Neural cell (in vitro differentiated cells): ENCODE results near the gene RAPGEF5. TPM values are rescaled to one million over a fixed set of nuclear protein-coding genes. Genes with fewer than 3 reads are reported as not detected.

ENCODE experiments used
- H2AFZ ChIP-seq: fragments of 200-600, 300-800 bp; sonication (generic), shearing (Covaris generic); 2 replicates; pipeline ENCODE4 v1.6.0; 2014; ENCODE audit warnings: low read depth, mild to moderate bottlenecking, antibody characterized with exemption, low read length, moderate library complexity
- H3F3A ChIP-seq: fragments of 200-600 bp; shearing (Covaris generic); 2 replicates; pipeline ENCODE4 v1.6.1; 2016; ENCODE audit warnings: mild to moderate bottlenecking, moderate library complexity, mixed read lengths, antibody characterized with exemption, low read length; ENCODE audit not compliant: insufficient read depth, poor library complexity, severe bottlenecking
- H3K27ac ChIP-seq: fragments of 200-600, 300-800 bp; sonication (generic), shearing (Covaris generic); 2 replicates; pipeline ENCODE4 v1.5.1; 2014; ENCODE audit warnings: mild to moderate bottlenecking, low read length, moderate library complexity
- H3K27me3 ChIP-seq: fragments of 300-800, 200-600 bp; sonication (generic), shearing (Covaris generic); 2 replicates; pipeline ENCODE4 v1.6.0; 2014; ENCODE audit warnings: mild to moderate bottlenecking, low read depth, low read length, moderate library complexity; ENCODE audit not compliant: insufficient read depth
- H3K36me3 ChIP-seq: fragments of 300-800, 200-600 bp; sonication (generic), shearing (Covaris generic); 2 replicates; pipeline ENCODE4 v1.5.1; 2014; ENCODE audit warnings: mild to moderate bottlenecking, antibody characterized with exemption, low read length, moderate library complexity; ENCODE audit not compliant: insufficient read depth
- H3K4me2 ChIP-seq: fragments of 300-800, 200-600 bp; sonication (generic), shearing (Covaris generic); 2 replicates; pipeline ENCODE4 v1.6.0; 2014; ENCODE audit warnings: mild to moderate bottlenecking, low read length
- H3K4me3 ChIP-seq: fragments of 300-800, 200-600 bp; sonication (generic), shearing (Covaris generic); 2 replicates; pipeline ENCODE4 v1.5.1; 2014; ENCODE audit warnings: mild to moderate bottlenecking, low read length, moderate library complexity
- H3K79me2 ChIP-seq: fragments of 200-600 bp; shearing (Covaris generic); replicated peaks from 2 replicates; pipeline ENCODE4 v1.6.0; 2014; ENCODE audit warnings: mild to moderate bottlenecking, low read length, moderate library complexity; ENCODE audit not compliant: insufficient read depth
- H3K9ac ChIP-seq: fragments of 300-800, 200-600 bp; sonication (generic), shearing (Covaris generic); 2 replicates; pipeline ENCODE4 v1.6.1; 2016; ENCODE audit warnings: mild to moderate bottlenecking, low read length, mixed read lengths
- H3K9me2 ChIP-seq: fragments of 200-600 bp; shearing (Covaris generic); 2 replicates; pipeline ENCODE4 v1.6.1; 2016; ENCODE audit warnings: mild to moderate bottlenecking, low read length, mixed read lengths; ENCODE audit not compliant: insufficient read depth
- H3K9me3 ChIP-seq: fragments of 200-600, 300-800 bp; sonication (generic), shearing (Covaris generic); 2 replicates; pipeline ENCODE4 v1.6.1; 2016; ENCODE audit warnings: mild to moderate bottlenecking, mixed run types, low read length, moderate library complexity, mixed read lengths
- H4K20me1 ChIP-seq: fragments of 200-600 bp; shearing (Covaris generic); 2 replicates; pipeline ENCODE4 v1.6.1; 2016; ENCODE audit warnings: mild to moderate bottlenecking, mixed run types; ENCODE audit not compliant: insufficient read depth
- EP300 ChIP-seq: fragments of 450-650 bp; conservative IDR thresholded peaks from 2 replicates; pipeline ENCODE4 v1.6.1; 2014; ENCODE audit warnings: antibody characterized with exemption, mild to moderate bottlenecking, moderate library complexity; ENCODE audit not compliant: poor library complexity, severe bottlenecking
- EZH2 ChIP-seq: fragments of 200-600, 300-800 bp; shearing (Covaris generic), sonication (generic); IDR thresholded peaks from 2 replicates; pipeline ENCODE4 v1.6.1; 2014; ENCODE audit warnings: antibody characterized with exemption, low read length, borderline replicate concordance, mild to moderate bottlenecking; ENCODE audit not compliant: insufficient read depth, poor library complexity, severe bottlenecking
- MXI1 ChIP-seq: fragments of 450-650 bp; conservative IDR thresholded peaks from 2 replicates; pipeline ENCODE4 v1.6.1; 2014; ENCODE audit warnings: antibody characterized with exemption, mild to moderate bottlenecking; ENCODE audit not compliant: poor library complexity, severe bottlenecking
- POLR2AphosphoS5 ChIP-seq: IDR thresholded peaks from 2 replicates; pipeline ENCODE4 v1.6.1; 2012
- RAD21 ChIP-seq: fragments of 450-650 bp; conservative IDR thresholded peaks from 2 replicates; pipeline ENCODE4 v1.6.1; 2014; ENCODE audit warnings: antibody characterized with exemption, mild to moderate bottlenecking, moderate library complexity
- SMC3 ChIP-seq: fragments of 450-650 bp; conservative IDR thresholded peaks from 2 replicates; pipeline ENCODE4 v1.6.1; 2014; ENCODE audit warnings: antibody characterized with exemption, mild to moderate bottlenecking, moderate library complexity; ENCODE audit not compliant: poor library complexity
- TAF1 ChIP-seq: IDR thresholded peaks from 2 replicates; pipeline ENCODE4 v1.6.1; 2012; ENCODE audit warnings: low read depth
- polyA plus RNA-seq: library from polyadenylated mRNA; depleted of rRNA; stranded (reverse); fragments of >200 nt; gene quantifications from 2 replicates; pipeline ENCODE4 v1.2.3, GENCODE V29; 2014
- TF ChIP-seq, protein P1 (sequence below): IDR thresholded peaks from 2 replicates; pipeline ENCODE4 v1.6.1; 2012; ENCODE audit warnings: borderline replicate concordance
- TF ChIP-seq, protein P2 (sequence below): fragments of 450-650 bp; IDR thresholded peaks from 2 replicates; pipeline ENCODE4 v1.5.1; 2014; ENCODE audit warnings: antibody characterized with exemption, mild to moderate bottlenecking, moderate library complexity; ENCODE audit not compliant: poor library complexity, severe bottlenecking

RAPGEF5 gene
- polyA plus RNA-seq, 1 donor from 2014 or later = 48.0 TPM

DNA sequence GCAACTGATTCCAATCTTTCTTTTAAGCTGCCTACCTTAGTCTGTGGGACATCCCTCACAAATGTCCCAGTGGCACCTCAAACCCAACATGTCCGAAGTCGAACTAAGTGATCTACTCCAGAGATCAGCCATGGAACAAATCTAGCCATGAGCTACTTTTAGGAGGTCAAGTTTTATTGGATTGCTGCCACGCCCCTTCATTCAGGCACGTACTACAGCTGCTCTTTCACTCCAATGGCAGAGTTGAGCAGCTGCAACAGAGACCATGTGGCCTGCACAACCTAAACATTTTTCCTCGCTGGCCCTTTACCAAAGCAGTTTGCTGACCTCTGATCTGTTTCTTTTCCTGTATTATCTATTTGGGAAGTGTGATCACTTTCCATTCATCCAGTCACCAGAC is 218.8 kb downstream of the RAPGEF5 start:
- Histone ChIP-seq H3K9me3 (no peaks in the 10 kb centered on the region), H3K4me2 (no peak overlapping the region), H4K20me1 (no peaks in the 10 kb centered on the region), H3K4me3 (no peak overlapping the region), H3K9me2 (no peaks in the 10 kb centered on the region), H3K79me2 (no peaks in the 10 kb centered on the region), H3K27ac (no peak overlapping the region), H3F3A (no peaks in the 10 kb centered on the region), H3K36me3 (peaks cover 37% of the 10 kb centered on the region), H3K27me3 (no peaks in the 10 kb centered on the region), H3K9ac (no peak overlapping the region), H2AFZ (no peak overlapping the region)
- TF ChIP-seq, protein P1, sequence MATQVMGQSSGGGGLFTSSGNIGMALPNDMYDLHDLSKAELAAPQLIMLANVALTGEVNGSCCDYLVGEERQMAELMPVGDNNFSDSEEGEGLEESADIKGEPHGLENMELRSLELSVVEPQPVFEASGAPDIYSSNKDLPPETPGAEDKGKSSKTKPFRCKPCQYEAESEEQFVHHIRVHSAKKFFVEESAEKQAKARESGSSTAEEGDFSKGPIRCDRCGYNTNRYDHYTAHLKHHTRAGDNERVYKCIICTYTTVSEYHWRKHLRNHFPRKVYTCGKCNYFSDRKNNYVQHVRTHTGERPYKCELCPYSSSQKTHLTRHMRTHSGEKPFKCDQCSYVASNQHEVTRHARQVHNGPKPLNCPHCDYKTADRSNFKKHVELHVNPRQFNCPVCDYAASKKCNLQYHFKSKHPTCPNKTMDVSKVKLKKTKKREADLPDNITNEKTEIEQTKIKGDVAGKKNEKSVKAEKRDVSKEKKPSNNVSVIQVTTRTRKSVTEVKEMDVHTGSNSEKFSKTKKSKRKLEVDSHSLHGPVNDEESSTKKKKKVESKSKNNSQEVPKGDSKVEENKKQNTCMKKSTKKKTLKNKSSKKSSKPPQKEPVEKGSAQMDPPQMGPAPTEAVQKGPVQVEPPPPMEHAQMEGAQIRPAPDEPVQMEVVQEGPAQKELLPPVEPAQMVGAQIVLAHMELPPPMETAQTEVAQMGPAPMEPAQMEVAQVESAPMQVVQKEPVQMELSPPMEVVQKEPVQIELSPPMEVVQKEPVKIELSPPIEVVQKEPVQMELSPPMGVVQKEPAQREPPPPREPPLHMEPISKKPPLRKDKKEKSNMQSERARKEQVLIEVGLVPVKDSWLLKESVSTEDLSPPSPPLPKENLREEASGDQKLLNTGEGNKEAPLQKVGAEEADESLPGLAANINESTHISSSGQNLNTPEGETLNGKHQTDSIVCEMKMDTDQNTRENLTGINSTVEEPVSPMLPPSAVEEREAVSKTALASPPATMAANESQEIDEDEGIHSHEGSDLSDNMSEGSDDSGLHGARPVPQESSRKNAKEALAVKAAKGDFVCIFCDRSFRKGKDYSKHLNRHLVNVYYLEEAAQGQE = no peak
- TF ChIP-seq EP300 (no peak), TAF1 (no peak), POLR2AphosphoS5 (no peak), RAD21 (no peak), MXI1 (no peak), SMC3 (no peak), EZH2 (no peak)
- TF ChIP-seq, protein P2, sequence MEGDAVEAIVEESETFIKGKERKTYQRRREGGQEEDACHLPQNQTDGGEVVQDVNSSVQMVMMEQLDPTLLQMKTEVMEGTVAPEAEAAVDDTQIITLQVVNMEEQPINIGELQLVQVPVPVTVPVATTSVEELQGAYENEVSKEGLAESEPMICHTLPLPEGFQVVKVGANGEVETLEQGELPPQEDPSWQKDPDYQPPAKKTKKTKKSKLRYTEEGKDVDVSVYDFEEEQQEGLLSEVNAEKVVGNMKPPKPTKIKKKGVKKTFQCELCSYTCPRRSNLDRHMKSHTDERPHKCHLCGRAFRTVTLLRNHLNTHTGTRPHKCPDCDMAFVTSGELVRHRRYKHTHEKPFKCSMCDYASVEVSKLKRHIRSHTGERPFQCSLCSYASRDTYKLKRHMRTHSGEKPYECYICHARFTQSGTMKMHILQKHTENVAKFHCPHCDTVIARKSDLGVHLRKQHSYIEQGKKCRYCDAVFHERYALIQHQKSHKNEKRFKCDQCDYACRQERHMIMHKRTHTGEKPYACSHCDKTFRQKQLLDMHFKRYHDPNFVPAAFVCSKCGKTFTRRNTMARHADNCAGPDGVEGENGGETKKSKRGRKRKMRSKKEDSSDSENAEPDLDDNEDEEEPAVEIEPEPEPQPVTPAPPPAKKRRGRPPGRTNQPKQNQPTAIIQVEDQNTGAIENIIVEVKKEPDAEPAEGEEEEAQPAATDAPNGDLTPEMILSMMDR = no peak

DNA sequence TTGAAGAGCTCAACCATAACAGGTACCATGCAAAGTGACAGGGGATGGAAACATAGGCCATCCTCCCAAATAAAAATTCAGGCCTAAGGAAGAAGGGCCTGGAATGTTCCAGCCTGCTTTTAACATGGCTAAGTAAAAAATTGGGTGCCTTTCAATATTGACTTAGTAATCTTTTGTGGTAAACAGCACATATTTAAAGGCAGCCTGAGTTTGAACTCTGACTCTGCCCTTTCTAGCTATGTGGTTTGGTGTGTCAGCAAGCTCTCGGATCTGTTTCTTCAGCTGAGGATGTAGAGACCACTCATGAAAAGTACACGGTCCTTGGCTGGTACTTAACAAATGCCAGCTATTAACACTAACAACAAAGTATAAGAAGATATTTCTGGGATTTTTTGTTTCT is 219.5 kb downstream of the RAPGEF5 start:
- H4K20me1 ChIP-seq = no peaks in the 10 kb centered on the region
- no peaks in the 10 kb centered on the region for H3K79me2 ChIP-seq
- peaks cover 41% of the 10 kb centered on the region for H3K36me3 ChIP-seq
- no peak overlapping the region for H2AFZ ChIP-seq
- H3K27ac ChIP-seq = no peak overlapping the region
- no peaks in the 10 kb centered on the region for H3K9me2 ChIP-seq
- H3K4me2 ChIP-seq = no peak overlapping the region
- H3K9me3 ChIP-seq = no peaks in the 10 kb centered on the region
- no peaks in the 10 kb centered on the region for H3K27me3 ChIP-seq
- H3K9ac ChIP-seq = no peak overlapping the region
- TF ChIP-seq, protein P1 = no peak
- TF ChIP-seq EZH2 = no peak
- TF ChIP-seq, protein P2 = no peak
- no peak for TF ChIP-seq RAD21
- no peak for TF ChIP-seq POLR2AphosphoS5
- TF ChIP-seq SMC3 = no peak
- no peak for TF ChIP-seq MXI1
- no peak for TF ChIP-seq TAF1
- no peak for TF ChIP-seq EP300
- H3K4me3 ChIP-seq = no peak overlapping the region
- H3F3A ChIP-seq = no peaks in the 10 kb centered on the region
